HL-60/S4 treated with phorbol 12-myristate 13-acetate at 8.2 ng/mL for 4 days and 3 days (cell line): Measurements from ENCODE around the gene KDR.

Experiments used
- in situ Hi-C: fragments of 300-500 bp; cut with MboI; formaldehyde crosslinking; loops from 2 replicates; pipeline ENCODE4 v1.15.0; 2022; ENCODE audit warnings: low sequenced_read_pairs

Gene KDR

GRCh38 chr4:55080174-55080865, 45.1 kb downstream of the KDR start:
- in situ Hi-C loops: no loop called here

GRCh38 chr4:55079451-55080173, 45.8 kb downstream of the KDR start:
- in situ Hi-C loops: no loop called here

- in situ Hi-C loops: no loop called here
Observed at GRCh38 chr4:55078987-55079386, 46.4 kb downstream of the KDR start.

GRCh38 chr4:55077577-55077976, 47.8 kb downstream of the KDR start:
- in situ Hi-C loops: no loop called here

GRCh38 chr4:55075823-55076716, 49.3 kb downstream of the KDR start:
- in situ Hi-C loops: no loop called here

- in situ Hi-C loops: no loop called here
Observed at GRCh38 chr4:55075376-55075775, 50.0 kb downstream of the KDR start.

GRCh38 chr4:55074386-55074785, 51.0 kb downstream of the KDR start:
- in situ Hi-C loops: no loop called here

- in situ Hi-C loops: no loop called here
Observed at GRCh38 chr4:55071951-55072350, 53.4 kb downstream of the KDR start.

GRCh38 chr4:55069248-55069647, 56.1 kb downstream of the KDR start:
- in situ Hi-C loops: no loop called here

- in situ Hi-C loops: no loop called here
Observed at GRCh38 chr4:55068522-55068921, 56.9 kb downstream of the KDR start.

- in situ Hi-C loops: no loop called here
Observed at GRCh38 chr4:55066018-55066417, 59.4 kb downstream of the KDR start.

- in situ Hi-C loops: no loop called here
Observed at GRCh38 chr4:55055529-55055928, 69.9 kb downstream of the KDR start.

- in situ Hi-C loops: no loop called here
Observed at GRCh38 chr4:55051532-55051931, 73.9 kb downstream of the KDR start.

GRCh38 chr4:55050418-55050950, 74.9 kb downstream of the KDR start:
- in situ Hi-C loops: no loop called here

- in situ Hi-C loops: no loop called here
Observed at GRCh38 chr4:55038176-55038890, 87.1 kb downstream of the KDR start.

GRCh38 chr4:55037728-55038127, 87.7 kb downstream of the KDR start:
- in situ Hi-C loops: no loop called here

GRCh38 chr4:55036405-55036804, 89.0 kb downstream of the KDR start:
- in situ Hi-C loops: no loop called here

GRCh38 chr4:55035892-55036291, 89.5 kb downstream of the KDR start:
- in situ Hi-C loops: no loop called here

- in situ Hi-C loops: no loop called here
Observed at GRCh38 chr4:55033296-55033695, 92.1 kb downstream of the KDR start.

- in situ Hi-C loops: no loop called here
Observed at GRCh38 chr4:55032788-55033187, 92.6 kb downstream of the KDR start.

- in situ Hi-C loops: no loop called here
Observed at GRCh38 chr4:55032179-55032578, 93.2 kb downstream of the KDR start.
